Measurements from ENCODE around the gene ATXN2.
"Not testable (repeated sequence)": the region's sequence is repeated elsewhere in the genome, so short reads cannot be mapped to it uniquely, and the experiment has no call there.

Gene ATXN2

DNA sequence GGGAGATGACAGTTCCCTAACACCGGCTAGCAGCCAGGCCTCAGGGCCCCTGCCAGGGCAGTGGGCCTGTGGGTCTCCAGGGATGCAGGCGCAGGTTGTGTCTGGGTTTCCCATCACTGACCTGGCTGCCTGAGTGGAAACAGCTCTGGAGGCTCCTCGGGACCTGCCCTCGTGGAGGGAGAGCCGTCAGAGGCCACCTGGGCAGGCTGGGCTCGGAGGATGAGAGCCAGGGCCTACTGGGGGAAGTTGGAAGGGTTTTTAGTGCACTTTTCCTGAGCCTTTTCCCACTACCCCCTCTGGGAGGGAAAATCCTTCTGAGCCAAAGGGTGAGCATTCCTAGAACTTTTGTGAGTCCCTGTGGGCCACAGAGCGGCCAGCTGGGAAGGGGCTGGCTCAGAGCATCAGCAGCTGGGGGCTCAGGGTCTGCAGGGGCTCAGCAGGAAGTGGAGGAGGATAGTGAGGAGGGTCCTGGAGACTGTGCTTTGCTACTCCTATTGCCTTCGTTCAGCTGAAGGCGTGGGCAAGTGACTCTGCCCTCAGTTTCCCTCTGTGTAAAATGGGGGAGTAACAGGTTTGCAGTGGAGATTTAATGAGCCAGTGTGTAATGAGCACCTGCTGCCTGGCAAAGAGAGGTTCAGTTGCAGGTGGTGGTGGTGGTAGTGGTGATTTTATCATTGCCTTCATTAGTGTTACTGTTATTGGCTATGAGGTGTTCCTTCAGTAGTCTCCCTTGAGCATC, 191.6 kb downstream of the ATXN2 start:
- no peak for DNase-seq (ENCODE audit: low read depth)
- TF ChIP-seq, protein P1, sequence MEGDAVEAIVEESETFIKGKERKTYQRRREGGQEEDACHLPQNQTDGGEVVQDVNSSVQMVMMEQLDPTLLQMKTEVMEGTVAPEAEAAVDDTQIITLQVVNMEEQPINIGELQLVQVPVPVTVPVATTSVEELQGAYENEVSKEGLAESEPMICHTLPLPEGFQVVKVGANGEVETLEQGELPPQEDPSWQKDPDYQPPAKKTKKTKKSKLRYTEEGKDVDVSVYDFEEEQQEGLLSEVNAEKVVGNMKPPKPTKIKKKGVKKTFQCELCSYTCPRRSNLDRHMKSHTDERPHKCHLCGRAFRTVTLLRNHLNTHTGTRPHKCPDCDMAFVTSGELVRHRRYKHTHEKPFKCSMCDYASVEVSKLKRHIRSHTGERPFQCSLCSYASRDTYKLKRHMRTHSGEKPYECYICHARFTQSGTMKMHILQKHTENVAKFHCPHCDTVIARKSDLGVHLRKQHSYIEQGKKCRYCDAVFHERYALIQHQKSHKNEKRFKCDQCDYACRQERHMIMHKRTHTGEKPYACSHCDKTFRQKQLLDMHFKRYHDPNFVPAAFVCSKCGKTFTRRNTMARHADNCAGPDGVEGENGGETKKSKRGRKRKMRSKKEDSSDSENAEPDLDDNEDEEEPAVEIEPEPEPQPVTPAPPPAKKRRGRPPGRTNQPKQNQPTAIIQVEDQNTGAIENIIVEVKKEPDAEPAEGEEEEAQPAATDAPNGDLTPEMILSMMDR (IDR thresholded peaks at IDR 0.05; ENCODE audit: control insufficient read depth, extremely low read depth, insufficient read depth) = no peak
- H3K4me3 ChIP-seq (ENCODE audit: low read depth, low read length) = no peak overlapping the region

- TF ChIP-seq, protein P1 (IDR thresholded peaks at IDR 0.05; ENCODE audit: control insufficient read depth, extremely low read depth, insufficient read depth) = no peak
- no peak for DNase-seq (ENCODE audit: low read depth)
- peak overlapping the region; percentile 77 for H3K4me3 ChIP-seq (ENCODE audit: low read depth, low read length)
These were observed 192.4 kb downstream of the ATXN2 start for GRCh38 chr12:111406474-111407376.

DNA sequence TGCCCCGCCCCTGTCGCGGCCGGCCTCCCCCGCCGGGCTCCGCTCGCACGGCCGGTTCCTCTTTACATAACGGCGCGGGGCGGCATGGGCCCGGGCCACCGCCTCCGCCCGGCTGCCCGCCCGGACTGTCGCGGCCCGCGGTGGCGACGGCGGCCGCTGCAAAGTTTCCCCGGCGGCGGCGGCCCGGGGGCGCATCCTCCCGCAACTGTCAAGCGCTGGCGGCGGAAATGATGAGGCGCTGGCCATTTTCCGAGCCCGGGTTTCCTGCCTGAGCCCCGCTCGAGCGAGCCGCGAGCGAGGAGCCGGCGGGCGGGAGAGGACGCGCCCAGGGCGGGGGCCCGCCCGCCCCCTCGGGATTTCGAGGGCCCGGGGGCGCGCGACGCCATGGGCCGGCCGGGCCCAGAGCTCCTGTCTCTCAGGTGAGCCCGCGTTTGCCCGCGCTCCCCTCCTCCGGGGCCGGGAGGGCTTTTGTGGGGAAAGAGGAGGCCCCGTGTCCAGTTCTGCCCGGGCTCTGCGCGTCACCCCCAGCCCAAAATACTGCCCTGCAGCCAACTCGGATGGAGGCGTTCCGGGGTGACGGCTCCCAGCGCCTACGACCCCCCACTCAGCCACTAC, 193.1 kb downstream of the ATXN2 start, which contains the start of gene SH2B3:
SH2B3 (plus strand) TSS at position 65 of the 615 bp plus-strand sequence. CDS start 12,223 bp downstream, outside the sequence.
- DNase-seq (ENCODE audit: low read depth) = no peak
- peak within 1 kb of the TSS; percentile 77 for H3K4me3 ChIP-seq (ENCODE audit: low read depth, low read length)
- TF ChIP-seq, protein P1 (IDR thresholded peaks at IDR 0.05; ENCODE audit: control insufficient read depth, extremely low read depth, insufficient read depth) = no peak

- peak overlapping the region; percentile 77 for H3K4me3 ChIP-seq (ENCODE audit: low read depth, low read length)
- TF ChIP-seq, protein P1 (IDR thresholded peaks at IDR 0.05; ENCODE audit: control insufficient read depth, extremely low read depth, insufficient read depth) = peak; percentile 54
- DNase-seq (ENCODE audit: low read depth) = peak; percentile 30
These were observed 193.8 kb downstream of the ATXN2 start for GRCh38 chr12:111405149-111405858.

- H3K4me3 ChIP-seq (ENCODE audit: low read depth, low read length) = no peak overlapping the region
- DNase-seq (ENCODE audit: low read depth) = no peak
- TF ChIP-seq, protein P1 (IDR thresholded peaks at IDR 0.05; ENCODE audit: control insufficient read depth, extremely low read depth, insufficient read depth) = no peak
These were observed 194.6 kb downstream of the ATXN2 start for GRCh38 chr12:111404362-111405148.

DNA sequence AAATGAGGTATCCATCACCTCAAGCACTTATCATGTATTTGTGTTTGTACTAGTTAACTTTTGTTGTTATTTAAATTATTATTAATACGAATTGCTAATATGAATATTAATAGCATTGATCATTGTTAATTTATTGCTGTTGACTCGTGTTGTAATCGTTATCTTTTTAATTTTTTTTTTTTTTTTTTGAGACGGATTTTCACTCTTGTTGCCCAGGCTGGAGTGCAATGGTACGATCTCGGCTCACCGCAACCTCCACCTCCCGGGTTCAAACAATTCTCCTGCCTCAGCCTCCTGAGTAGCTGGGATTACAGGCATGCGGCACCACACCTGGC, 196.7 kb downstream of the ATXN2 start:
- not testable (repeated sequence) for DNase-seq (ENCODE audit: low read depth); H3K4me3 ChIP-seq (ENCODE audit: low read depth, low read length)

Measured in LNCaP clone FGC (cell line).